ENCODE results near the gene KRTAP3-3.
"Not testable (repeated sequence)": the region's sequence is repeated elsewhere in the genome, so short reads cannot be mapped to it uniquely, and the experiment has no call there.

KRTAP3-3 gene

GRCh38 chr17:40993839-40994238 is at the start of gene KRTAP3-3:
Gene KRTAP3-3, minus strand, starts transcription at chr17:40994164. Its CDS starts 67 bp downstream, at chr17:40994097.
- DNase-seq (ENCODE audit: low read depth in 1 of 2, low spot score in 1 of 2): no peak

GRCh38 chr17:41042953-41043352 is 49.0 kb upstream of the KRTAP3-3 start:
- no peak for DNase-seq (ENCODE audit: low read depth in 1 of 2, low spot score in 1 of 2)

- DNase-seq (ENCODE audit: low read depth in 1 of 2, low spot score in 1 of 2): not testable (repeated sequence)
Measured at GRCh38 chr17:41040783-41041571, 47.0 kb upstream of the KRTAP3-3 start, which contains the start of gene KRTAP1-1. Gene KRTAP1-1, minus strand, starts transcription at chr17:41041450. Its CDS starts 53 bp downstream, at chr17:41041397.

- DNase-seq (ENCODE audit: low read depth in 1 of 2, low spot score in 1 of 2): no peak
Measured at GRCh38 chr17:41037853-41038350, 43.9 kb upstream of the KRTAP3-3 start.

GRCh38 chr17:41034346-41034935 is 40.5 kb upstream of the KRTAP3-3 start, which contains the start of gene KRTAP1-3:
Gene KRTAP1-3, minus strand, starts transcription at chr17:41034874. Its CDS starts 53 bp downstream, at chr17:41034821.
- not testable (repeated sequence) for DNase-seq (ENCODE audit: low read depth in 1 of 2, low spot score in 1 of 2)

- DNase-seq (ENCODE audit: low read depth in 1 of 2, low spot score in 1 of 2): no peak
Measured at GRCh38 chr17:41029633-41030245, 35.8 kb upstream of the KRTAP3-3 start, which contains the start of gene KRTAP1-4. Gene KRTAP1-4, minus strand, starts transcription at chr17:41030195. Its CDS starts 117 bp downstream, at chr17:41030078.

- no peak for DNase-seq (ENCODE audit: low read depth in 1 of 2, low spot score in 1 of 2)
Measured at GRCh38 chr17:41026715-41027471, 32.9 kb upstream of the KRTAP3-3 start, which contains the start of gene KRTAP1-5. Gene KRTAP1-5, minus strand, starts transcription at chr17:41027208. Its CDS starts 53 bp downstream, at chr17:41027155.

- DNase-seq (ENCODE audit: low read depth in 1 of 2, low spot score in 1 of 2): no peak
Measured at GRCh38 chr17:41024697-41025096, 30.7 kb upstream of the KRTAP3-3 start.

GRCh38 chr17:41020336-41020735 is 26.4 kb upstream of the KRTAP3-3 start:
- DNase-seq (ENCODE audit: low read depth in 1 of 2, low spot score in 1 of 2): no peak

GRCh38 chr17:41019415-41019814 is 25.5 kb upstream of the KRTAP3-3 start:
- no peak for DNase-seq (ENCODE audit: low read depth in 1 of 2, low spot score in 1 of 2)

GRCh38 chr17:41018541-41018940 is 24.6 kb upstream of the KRTAP3-3 start:
- no peak for DNase-seq (ENCODE audit: low read depth in 1 of 2, low spot score in 1 of 2)

GRCh38 chr17:41016578-41017215 is 22.7 kb upstream of the KRTAP3-3 start:
- no peak for DNase-seq (ENCODE audit: low read depth in 1 of 2, low spot score in 1 of 2)

GRCh38 chr17:41015454-41015853 is 21.5 kb upstream of the KRTAP3-3 start:
- DNase-seq (ENCODE audit: low read depth in 1 of 2, low spot score in 1 of 2): no peak

- no peak for DNase-seq (ENCODE audit: low read depth in 1 of 2, low spot score in 1 of 2)
Measured at GRCh38 chr17:41013606-41014005, 19.6 kb upstream of the KRTAP3-3 start.

- no peak for DNase-seq (ENCODE audit: low read depth in 1 of 2, low spot score in 1 of 2)
Measured at GRCh38 chr17:41013181-41013580, 19.2 kb upstream of the KRTAP3-3 start.

GRCh38 chr17:41012326-41013120 is 18.6 kb upstream of the KRTAP3-3 start:
- DNase-seq (ENCODE audit: low read depth in 1 of 2, low spot score in 1 of 2): no peak

- DNase-seq (ENCODE audit: low read depth in 1 of 2, low spot score in 1 of 2): no peak
Measured at GRCh38 chr17:41010441-41010840, 16.5 kb upstream of the KRTAP3-3 start.

GRCh38 chr17:41009936-41010335 is 16.0 kb upstream of the KRTAP3-3 start:
- DNase-seq (ENCODE audit: low read depth in 1 of 2, low spot score in 1 of 2): no peak

GRCh38 chr17:41009301-41009760 is 15.4 kb upstream of the KRTAP3-3 start:
- DNase-seq (ENCODE audit: low read depth in 1 of 2, low spot score in 1 of 2): no peak

Measured in activated T-helper 1 cell treated with anti-CD3 and anti-CD28 coated beads, Interleukin-2, amount 50 U/mL, for 16 hours (primary cell).